Vagina (tissue), 2 donors: Measurements from ENCODE around the gene VASH1.

Experiments
- CTCF ChIP-seq, 3 experiments: fragments of 450-650 bp in 2 of 3; fragments of 200-600 bp in 1 of 3; sonication (generic) in 1 of 3; IDR thresholded peaks; one replicate each; pipeline ENCODE4 v1.5.1; 2017 to 2019; ENCODE audit warnings: antibody characterized with exemption in 3 of 3, mild to moderate bottlenecking in 2 of 3, moderate library complexity in 2 of 3
- POLR2A ChIP-seq, 2 donors: fragments of 450-650 bp; IDR thresholded peaks; one replicate each; pipeline ENCODE4 v1.6.1; 2017; ENCODE audit warnings: antibody characterized with exemption in 2 of 2, mild to moderate bottlenecking in 2 of 2, moderate library complexity in 2 of 2
- POLR2AphosphoS5 ChIP-seq, 2 donors: sonication (generic); formaldehyde crosslinking; IDR thresholded peaks; one replicate each; pipeline ENCODE4 v1.9.0; 2017; ENCODE audit warnings: antibody characterized with exemption in 2 of 2, mild to moderate bottlenecking in 2 of 2, low read depth in 1 of 2; ENCODE audit not compliant: insufficient read depth in 1 of 2

- TF ChIP-seq POLR2A (IDR thresholded peaks at IDR 0.05) (no peak), CTCF (IDR thresholded peaks at IDR 0.05) (no peak), POLR2AphosphoS5 (IDR thresholded peaks at IDR 0.05; ENCODE audit: insufficient read depth in 1 of 2, low read depth in 1 of 2) (no peak)
Observed at GRCh38 chr14:76719666-76720065, 41.6 kb upstream of the VASH1 start.
